Stimulated activated CD4-positive, alpha-beta T cell treated with anti-CD3 and anti-CD28 coated beads, Interleukin-1b, Interleukin-23, amount 100 ng/mL, for 1 hour (primary cell): ENCODE data around the gene TANC1.

ENCODE experiments used
- DNase-seq, 2 donors: peaks; one replicate each; pipeline ENCODE4 v3.0.0-alpha.2; 2020; ENCODE audit warnings: low read depth in 2 of 2

Gene TANC1

GRCh38 chr2:158962074-158962473 is 6.4 kb upstream of the TANC1 start:
- no peak for DNase-seq

DNA sequence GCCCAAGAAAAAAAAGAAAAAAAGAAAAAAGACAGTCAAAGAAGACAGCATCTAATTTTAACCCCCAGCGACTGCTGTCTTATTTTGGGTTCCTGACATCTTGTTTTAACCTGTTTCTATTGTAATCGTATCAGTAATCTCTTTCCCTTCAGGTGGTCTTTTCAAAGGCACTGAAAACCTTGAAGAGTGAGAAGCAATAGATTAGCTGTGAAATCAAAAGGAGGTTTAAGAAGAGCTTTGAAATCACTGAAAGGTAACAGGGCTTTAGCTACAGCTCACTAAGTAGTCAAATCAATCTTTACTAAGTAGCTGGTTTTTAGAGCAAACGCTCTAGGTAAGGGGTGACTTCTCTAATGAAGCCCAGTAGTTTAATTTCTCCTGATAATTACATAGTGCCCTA is 5.4 kb upstream of the TANC1 start:
- DNase-seq: no peak

DNA sequence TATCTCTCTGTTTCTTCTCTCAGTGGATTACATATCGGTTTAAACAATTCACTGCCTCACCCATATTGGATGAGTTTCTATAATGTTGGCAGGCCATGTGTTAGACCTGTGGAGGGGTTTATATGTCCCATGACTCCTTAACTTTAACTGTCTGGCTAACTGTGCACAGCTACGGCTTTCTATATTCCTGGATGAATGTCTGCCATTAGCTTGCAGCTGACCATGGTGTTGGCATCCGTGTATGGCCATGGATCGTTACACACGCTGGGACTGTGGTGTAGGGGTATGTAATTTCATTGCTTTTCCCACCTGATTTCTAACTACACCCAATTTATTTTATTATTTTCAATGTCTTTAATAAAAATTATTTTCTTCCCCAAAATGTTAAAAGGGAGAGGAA is 3.3 kb upstream of the TANC1 start:
- no peak for DNase-seq

GRCh38 chr2:158965641-158966040 is 2.8 kb upstream of the TANC1 start:
- DNase-seq: no peak

- no peak for DNase-seq
These were observed 2.1 kb upstream of the TANC1 start for GRCh38 chr2:158966312-158966711.

DNA sequence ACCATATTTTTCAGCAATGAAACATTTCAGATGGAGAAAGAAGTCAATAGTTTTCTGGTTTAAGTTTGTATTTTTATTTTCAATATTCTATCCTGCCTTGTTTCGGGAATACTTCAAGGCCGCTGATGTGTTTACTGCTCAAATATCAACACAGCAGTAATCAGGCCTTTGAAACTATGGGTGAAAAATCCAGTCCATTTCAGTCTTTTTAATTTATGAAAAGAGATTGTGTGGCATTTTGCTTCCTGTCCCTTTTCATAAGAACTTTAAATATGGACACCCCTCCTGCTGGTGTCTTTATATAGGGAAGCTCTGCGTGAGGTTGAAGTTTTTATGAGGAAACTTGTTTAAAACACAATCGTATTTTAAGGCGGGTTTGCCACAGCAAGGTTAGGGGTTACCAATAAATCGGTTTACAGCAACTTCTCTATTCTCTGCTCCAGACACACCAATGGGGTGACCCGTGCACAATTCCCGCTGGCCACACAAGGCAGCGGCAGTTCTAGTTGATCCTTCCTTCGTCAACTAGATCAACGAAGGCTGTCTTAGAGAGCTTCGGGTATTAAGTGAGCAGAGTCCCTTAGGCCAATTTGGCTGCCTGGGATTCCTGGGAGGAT is 1.2 kb upstream of the TANC1 start:
- DNase-seq: no peak

DNA sequence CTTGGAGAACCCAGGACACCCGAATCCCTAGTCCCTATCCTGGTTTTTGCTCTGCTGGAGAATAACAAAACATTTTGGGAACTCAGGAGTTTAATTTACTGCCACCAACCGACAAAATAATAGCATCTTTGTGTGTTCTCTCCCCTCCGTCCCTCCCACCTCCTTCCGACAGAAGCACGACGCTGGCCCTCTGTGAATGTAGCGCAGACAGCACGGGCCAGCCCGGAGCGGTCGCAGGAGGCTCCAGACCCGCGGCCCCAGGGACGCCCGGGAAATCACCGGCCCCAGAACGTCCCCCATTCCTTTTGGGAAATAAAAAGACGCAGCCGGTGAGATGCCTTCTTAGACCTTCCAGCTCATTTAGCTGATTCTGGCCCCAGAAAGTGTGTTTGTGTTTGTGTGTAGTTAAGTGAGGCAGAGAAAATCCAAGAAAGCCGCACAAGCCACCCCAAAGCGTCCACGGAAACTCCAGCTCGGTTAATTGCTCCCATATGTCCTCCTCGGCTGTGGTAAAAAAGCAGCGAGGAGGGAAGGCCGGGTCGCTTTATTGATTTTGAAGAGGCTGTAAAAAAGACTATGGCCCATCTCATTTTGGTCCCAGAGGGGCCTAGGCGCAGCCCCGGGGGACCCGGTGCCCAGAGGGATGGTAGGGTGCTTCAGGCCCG is 577 bp upstream of the TANC1 start:
- DNase-seq: no peak

DNA sequence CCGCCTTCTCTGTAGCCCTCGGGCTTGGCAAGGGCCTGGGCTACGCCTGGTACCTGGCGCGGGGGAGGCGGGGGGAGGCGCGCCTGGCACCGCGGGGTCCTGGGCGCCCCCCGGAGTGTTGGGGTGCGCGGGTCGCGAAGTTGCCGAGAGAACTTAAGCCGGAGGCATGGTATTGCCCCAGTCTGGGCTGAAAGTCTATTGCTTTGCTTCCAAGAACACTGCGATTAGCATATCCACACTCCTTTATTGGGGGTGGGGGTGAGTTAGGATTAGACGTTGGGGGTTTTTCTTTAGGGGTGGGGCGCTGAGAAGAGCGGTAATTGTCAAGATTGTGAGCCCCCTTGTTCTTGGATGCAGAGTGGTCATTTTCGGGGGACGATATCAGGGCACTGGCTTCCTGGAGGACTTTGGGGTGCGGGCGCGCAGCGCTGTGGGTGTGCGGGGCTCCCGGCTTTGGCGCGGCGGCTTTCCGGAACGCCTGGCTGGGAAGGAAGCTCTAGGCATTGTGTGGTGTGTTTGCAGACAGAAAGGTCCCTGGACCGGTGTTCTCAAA is 798 bp downstream of the TANC1 start:
- no peak for DNase-seq

GRCh38 chr2:158969715-158970240 is 1.3 kb downstream of the TANC1 start:
- no peak for DNase-seq

- DNase-seq: no peak
These were observed 1.9 kb downstream of the TANC1 start for GRCh38 chr2:158970241-158970751.

- no peak for DNase-seq
These were observed 4.9 kb downstream of the TANC1 start for GRCh38 chr2:158973116-158973956.

GRCh38 chr2:158975271-158975921 is 7.0 kb downstream of the TANC1 start:
- DNase-seq: no peak

DNA sequence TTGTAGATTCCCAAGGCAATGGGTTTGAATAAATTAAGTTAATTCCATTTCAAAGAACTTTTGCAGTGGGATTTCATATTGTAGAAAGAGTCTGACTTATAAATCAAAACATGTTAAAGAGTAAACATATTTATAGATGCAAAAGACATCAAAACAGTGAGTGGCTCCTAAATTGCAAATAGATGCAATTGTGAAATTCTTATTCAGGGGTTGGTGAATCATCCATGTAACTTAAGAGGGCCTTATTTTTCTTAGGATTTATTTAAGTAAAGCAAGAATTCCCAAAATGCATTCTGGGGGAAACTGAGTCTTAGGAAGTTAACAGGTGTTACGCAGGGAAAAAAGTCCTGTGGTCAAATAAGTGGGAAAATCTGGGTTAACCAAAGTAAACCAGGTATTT is 11.3 kb downstream of the TANC1 start:
- DNase-seq: no peak

DNA sequence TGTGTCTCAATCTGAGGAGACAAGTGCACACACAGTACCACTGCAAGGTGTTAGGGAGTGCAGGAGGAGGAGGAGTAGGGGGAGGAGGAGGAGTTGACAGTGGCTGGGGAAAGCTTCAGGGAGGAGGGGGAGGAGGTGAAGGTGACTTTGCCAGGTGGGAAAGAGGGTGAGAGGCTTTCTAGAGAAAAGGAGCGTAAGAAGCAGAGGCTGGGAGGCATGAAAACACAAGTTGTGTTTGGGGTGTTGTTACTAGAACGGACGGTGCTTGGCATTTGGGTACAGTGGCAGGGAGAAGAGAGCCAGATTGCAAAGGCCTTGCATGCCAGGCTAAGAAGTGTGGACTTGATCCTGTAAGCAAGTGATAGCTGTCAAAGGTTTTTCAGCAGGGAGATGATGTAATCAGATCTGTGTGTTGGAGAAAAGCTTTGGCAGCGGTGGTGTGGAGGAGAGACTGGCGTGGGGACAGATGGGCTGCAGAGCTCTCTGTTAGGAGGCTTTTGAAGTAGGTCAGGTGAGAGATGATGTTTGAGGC is 16.2 kb downstream of the TANC1 start:
- no peak for DNase-seq

DNA sequence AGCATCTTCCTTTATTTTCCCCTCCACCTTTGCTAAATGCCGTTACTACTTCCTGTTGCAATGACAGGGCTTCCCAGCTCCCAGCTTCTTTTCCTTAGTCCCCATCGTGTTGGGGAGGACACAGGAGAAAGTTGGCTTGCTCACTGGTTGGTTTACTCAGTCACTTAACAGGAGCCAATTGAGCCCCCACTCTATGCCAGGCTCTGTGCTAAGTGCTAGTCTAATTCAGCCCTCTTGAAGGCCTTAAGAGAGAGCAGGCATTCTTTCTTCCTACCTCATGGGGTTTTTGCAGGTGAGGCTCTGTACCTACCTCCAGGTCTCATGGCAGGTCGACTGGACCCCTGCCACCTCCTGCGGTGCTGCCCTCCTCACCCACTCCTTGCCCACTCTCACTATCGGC is 20.1 kb downstream of the TANC1 start:
- DNase-seq: no peak

GRCh38 chr2:158989165-158989564 is 20.7 kb downstream of the TANC1 start:
- no peak for DNase-seq

- no peak for DNase-seq
These were observed 22.2 kb downstream of the TANC1 start for GRCh38 chr2:158990397-158991214.

- no peak for DNase-seq
These were observed 24.6 kb downstream of the TANC1 start for GRCh38 chr2:158993030-158993429.

GRCh38 chr2:158993721-158994587 is 25.5 kb downstream of the TANC1 start:
- no peak for DNase-seq
